Measurements from ENCODE around the gene BRF1. TPM values are rescaled to one million over a fixed set of nuclear protein-coding genes. Genes with fewer than 3 reads are reported as not detected.

The BRF1 gene
- total RNA-seq, 1 experiment from 2014 or later = 41.2 TPM

DNA sequence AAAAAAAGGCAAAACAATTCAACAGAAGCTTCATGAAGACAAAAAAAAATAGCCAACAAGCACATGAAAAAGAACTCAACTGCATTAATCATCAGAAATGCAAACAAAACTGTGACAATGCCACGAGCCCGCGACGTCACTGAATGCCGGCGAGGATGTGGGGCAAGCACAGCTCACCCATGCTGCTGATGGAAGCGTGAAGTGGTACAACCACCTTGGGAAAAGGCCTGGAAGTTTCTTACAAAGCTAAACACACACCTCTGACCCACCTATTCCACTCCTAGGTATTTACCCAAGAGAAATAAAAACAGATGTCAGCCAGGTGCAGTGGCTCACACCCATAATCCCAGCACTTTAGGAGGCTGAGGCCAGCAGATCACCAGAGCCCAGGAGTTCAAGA is 42.0 kb downstream of the BRF1 start:
- H3K4me1 ChIP-seq (ENCODE audit: control insufficient read depth in 1 of 2, insufficient read depth in 2 of 2, low read length in 2 of 2) = no peaks in the 10 kb centered on the region
- no peaks in the 10 kb centered on the region for H3K9me3 ChIP-seq (ENCODE audit: control insufficient read depth in 1 of 2, insufficient read depth in 1 of 2, low read depth in 1 of 2, low read length in 2 of 2)
- ATAC-seq = no peak
- TF ChIP-seq SRF (IDR thresholded peaks at IDR 0.05; ENCODE audit: low read depth) (no peak), JUND (IDR thresholded peaks at IDR 0.05) (no peak), POLR2A (IDR thresholded peaks at IDR 0.05; ENCODE audit: borderline replicate concordance, extremely low read depth, insufficient read depth, insufficient read length) (no peak), EGR1 (IDR thresholded peaks at IDR 0.05; ENCODE audit: low read depth) (no peak), POLR2AphosphoS5 (IDR thresholded peaks at IDR 0.05; ENCODE audit: low read depth, low read length) (no peak), RAD21 (IDR thresholded peaks at IDR 0.05; ENCODE audit: low read depth) (no peak), EZH2phosphoT487 (IDR thresholded peaks at IDR 0.05; ENCODE audit: borderline replicate concordance) (no peak), SIN3A (IDR thresholded peaks at IDR 0.05; ENCODE audit: low read depth) (no peak), ZBTB33 (IDR thresholded peaks at IDR 0.05; ENCODE audit: extremely low read depth, insufficient replicate concordance, low read length) (no peak), CEBPB (IDR thresholded peaks at IDR 0.05; ENCODE audit: low read depth) (no peak), ATF3 (IDR thresholded peaks at IDR 0.05) (no peak), CBX3 (IDR thresholded peaks at IDR 0.05; ENCODE audit: low read depth) (no peak)
- TF ChIP-seq, protein P1, sequence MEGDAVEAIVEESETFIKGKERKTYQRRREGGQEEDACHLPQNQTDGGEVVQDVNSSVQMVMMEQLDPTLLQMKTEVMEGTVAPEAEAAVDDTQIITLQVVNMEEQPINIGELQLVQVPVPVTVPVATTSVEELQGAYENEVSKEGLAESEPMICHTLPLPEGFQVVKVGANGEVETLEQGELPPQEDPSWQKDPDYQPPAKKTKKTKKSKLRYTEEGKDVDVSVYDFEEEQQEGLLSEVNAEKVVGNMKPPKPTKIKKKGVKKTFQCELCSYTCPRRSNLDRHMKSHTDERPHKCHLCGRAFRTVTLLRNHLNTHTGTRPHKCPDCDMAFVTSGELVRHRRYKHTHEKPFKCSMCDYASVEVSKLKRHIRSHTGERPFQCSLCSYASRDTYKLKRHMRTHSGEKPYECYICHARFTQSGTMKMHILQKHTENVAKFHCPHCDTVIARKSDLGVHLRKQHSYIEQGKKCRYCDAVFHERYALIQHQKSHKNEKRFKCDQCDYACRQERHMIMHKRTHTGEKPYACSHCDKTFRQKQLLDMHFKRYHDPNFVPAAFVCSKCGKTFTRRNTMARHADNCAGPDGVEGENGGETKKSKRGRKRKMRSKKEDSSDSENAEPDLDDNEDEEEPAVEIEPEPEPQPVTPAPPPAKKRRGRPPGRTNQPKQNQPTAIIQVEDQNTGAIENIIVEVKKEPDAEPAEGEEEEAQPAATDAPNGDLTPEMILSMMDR (IDR thresholded peaks at IDR 0.05 in 2 of 3, conservative IDR thresholded peaks at IDR 0.05 in 1 of 3; ENCODE audit: borderline replicate concordance in 1 of 3, insufficient read depth in 1 of 3, low read depth in 2 of 3, low read length in 2 of 3) = no peak
- H3K36me3 ChIP-seq (ENCODE audit: control insufficient read depth in 1 of 2, insufficient read depth in 2 of 2, low read length in 2 of 2) = no peaks in the 10 kb centered on the region
- no peak for DNase-seq (ENCODE audit: low read depth, low spot score)
- no peak overlapping the region for H3K4me3 ChIP-seq (replicated peaks in 1 of 2; ENCODE audit: low read depth in 1 of 2, low read length in 2 of 2)
- BruUV-seq (replicated peaks) = no TSS peak
- H3K9me2 ChIP-seq (ENCODE audit: insufficient read depth) = no peaks in the 10 kb centered on the region
- intact Hi-C loops (cut with micrococcal nuclease) = no loop called here
- H4K20me1 ChIP-seq (ENCODE audit: insufficient read depth) = no peaks in the 10 kb centered on the region
- RAD21 ChIA-PET (ENCODE audit: low non-redundant PET in 1 of 2, low total read pairs in 2 of 2, uncharacterized antibody in 2 of 2, unreplicated experiment in 2 of 2) = no interaction called here
- H3K79me2 ChIP-seq (ENCODE audit: insufficient read depth, low read length) = no peaks in the 10 kb centered on the region
- POLR2A ChIA-PET = no interaction called here
- H3K9ac ChIP-seq (ENCODE audit: low read length) = no peak overlapping the region
- CTCF ChIA-PET = no interaction called here
- H3K27ac ChIP-seq (ENCODE audit: low read depth, low read length) = no peak overlapping the region
- H3K4me2 ChIP-seq (ENCODE audit: low read length) = no peak overlapping the region
- H3K27me3 ChIP-seq (ENCODE audit: insufficient read depth, low read length) = no peaks in the 10 kb centered on the region
- no peak overlapping the region for H2AFZ ChIP-seq (ENCODE audit: low read depth, low read length, poor library complexity, severe bottlenecking)

All from HCT116 (cell line).